PC-3 (cell line): ENCODE measurements around the gene FBXO5. TPM values are rescaled to one million over a fixed set of nuclear protein-coding genes. Genes with fewer than 3 reads are reported as not detected.
A peak's percentile ranks its signal among the peaks of the same experiment; 100 is the strongest.

ENCODE experiments used
- ATAC-seq: fragments of 200-7000 bp; cut with Tn5 transposase; 2 replicates; pipeline ENCODE4 v1.9.1; 2020; ENCODE audit warnings: mild to moderate bottlenecking, moderate library complexity
- BruUV-seq: library from RNA; stranded (reverse); fragments of 400-500 nt; replicated peaks from 2 replicates; lab custom pipeline; 2021; lab: Mats Ljungman, UMichigan
- CTCF ChIA-PET: fragments of 300-600 bp; sonication (Branson Sonifier 250); formaldehyde crosslinking; loops from one replicate; lab custom pipeline; 2022; ENCODE audit warnings: antibody characterized with exemption; lab: Charles Lee
- POLR2A ChIA-PET: fragments of 300-600 bp; sonication (Branson Sonifier 250); formaldehyde crosslinking; loops from one replicate; lab custom pipeline; 2022; ENCODE audit warnings: antibody characterized with exemption; ENCODE audit not compliant: unreplicated experiment; lab: Charles Lee
- DNase-seq: peaks from one replicate; pipeline ENCODE4 v3.0.0-alpha.2; 2015
- H2AFZ ChIP-seq: fragments of 300-600 bp; sonication (generic); 2 replicates; pipeline ENCODE4 v1.6.0; 2016; ENCODE audit warnings: antibody characterized with exemption, low read length
- H3F3A ChIP-seq: fragments of 300-600 bp; sonication (generic); one replicate; pipeline ENCODE4 v1.6.0; 2017; ENCODE audit warnings: antibody characterized with exemption, low read length, control low read depth, mild to moderate bottlenecking; ENCODE audit not compliant: unreplicated experiment
- H3K27ac ChIP-seq: fragments of 300-600 bp; sonication (generic); 2 replicates; pipeline ENCODE4 v1.5.1; 2016; ENCODE audit warnings: mild to moderate bottlenecking, low read length
- H3K27me3 ChIP-seq: fragments of 300-600 bp; sonication (generic); 2 replicates; pipeline ENCODE4 v1.6.1; 2016; ENCODE audit warnings: low read length, mixed read lengths
- H3K36me3 ChIP-seq: fragments of 300-600 bp; sonication (generic); 2 replicates; pipeline ENCODE4 v1.6.1; 2016; ENCODE audit warnings: low read depth, mixed run types, low read length, mixed read lengths
- H3K4me1 ChIP-seq: fragments of 300-600 bp; sonication (generic); 2 replicates; pipeline ENCODE4 v1.5.1; 2016; ENCODE audit warnings: low read length; ENCODE audit not compliant: insufficient read depth
- H3K4me2 ChIP-seq: fragments of 300-600 bp; sonication (generic); 2 replicates; pipeline ENCODE4 v1.6.0; 2016; ENCODE audit warnings: low read length
- H3K4me3 ChIP-seq: fragments of 300-600 bp; sonication (generic); 2 replicates; pipeline ENCODE4 v1.5.1; 2016; ENCODE audit warnings: mild to moderate bottlenecking, low read length, mixed read lengths
- H3K79me2 ChIP-seq: fragments of 300-600 bp; sonication (generic); 2 replicates; pipeline ENCODE4 v1.6.1; 2017; ENCODE audit warnings: low read length, mixed read lengths
- H3K9ac ChIP-seq: fragments of 300-600 bp; sonication (generic); 2 replicates; pipeline ENCODE4 v1.6.0; 2016; ENCODE audit warnings: mild to moderate bottlenecking, low read length
- H3K9me2 ChIP-seq: fragments of 300-600 bp; sonication (generic); replicated peaks from 2 replicates; pipeline ENCODE4 v1.6.1; 2016; ENCODE audit warnings: mixed run types, low read length, mixed read lengths
- H3K9me3 ChIP-seq: fragments of 300-600 bp; sonication (generic); 2 replicates; pipeline ENCODE4 v1.6.1; 2016; ENCODE audit warnings: low read length, mixed read lengths
- H4K20me1 ChIP-seq: fragments of 300-600 bp; sonication (generic); 2 replicates; pipeline ENCODE4 v1.6.1; 2016; ENCODE audit warnings: low read length, mixed read lengths
- EZH2 ChIP-seq: fragments of 300-600 bp; sonication (generic); IDR thresholded peaks from one replicate; pipeline ENCODE4 v1.6.1; 2017; ENCODE audit warnings: antibody characterized with exemption, mild to moderate bottlenecking, low read length; ENCODE audit not compliant: unreplicated experiment
- EZH2phosphoT487 ChIP-seq: fragments of 300-600 bp; sonication (generic); IDR thresholded peaks from 2 replicates; pipeline ENCODE4 v1.6.1; 2018; ENCODE audit warnings: mild to moderate bottlenecking, antibody characterized with exemption, low read length, borderline replicate concordance
- intact Hi-C: fragments of 100-400 bp; cut with micrococcal nuclease; formaldehyde crosslinking; loops from 2 replicates; pipeline ENCODE4 v1.9.0; 2023
- total RNA-seq: library from RNA; depleted of rRNA; stranded (reverse); fragments of >200 nt; gene quantifications from 2 replicates; pipeline ENCODE4 v1.2.3, GENCODE V29; 2014
- TF ChIP-seq, protein P1 (sequence below): fragments of 300-600 bp; sonication (generic); conservative IDR thresholded peaks from 2 replicates; pipeline ENCODE4 v1.5.1; 2017; ENCODE audit warnings: antibody characterized with exemption, low read depth, mild to moderate bottlenecking, low read length

The FBXO5 gene
- total RNA-seq, 1 experiment from 2014 or later: 16.8 TPM

DNA sequence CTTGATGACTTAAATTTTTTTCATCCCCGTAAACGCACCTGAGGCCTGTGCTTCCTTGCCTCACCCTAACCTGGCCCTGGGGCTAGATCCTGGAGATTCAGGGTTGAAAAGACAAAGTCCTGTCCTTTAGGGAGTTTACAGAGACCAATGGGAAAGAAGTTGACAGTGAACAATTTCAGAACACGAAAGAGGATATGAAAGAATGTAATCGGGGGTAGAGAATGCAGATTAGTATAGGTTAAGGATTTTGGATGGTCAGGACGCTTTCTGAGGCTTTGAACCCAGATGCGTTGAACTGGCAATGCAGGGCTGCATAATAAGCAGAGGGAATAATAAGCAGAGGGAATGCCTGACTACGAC, 1.7 kb upstream of the FBXO5 start:
- POLR2A ChIA-PET: no interaction called here

DNA sequence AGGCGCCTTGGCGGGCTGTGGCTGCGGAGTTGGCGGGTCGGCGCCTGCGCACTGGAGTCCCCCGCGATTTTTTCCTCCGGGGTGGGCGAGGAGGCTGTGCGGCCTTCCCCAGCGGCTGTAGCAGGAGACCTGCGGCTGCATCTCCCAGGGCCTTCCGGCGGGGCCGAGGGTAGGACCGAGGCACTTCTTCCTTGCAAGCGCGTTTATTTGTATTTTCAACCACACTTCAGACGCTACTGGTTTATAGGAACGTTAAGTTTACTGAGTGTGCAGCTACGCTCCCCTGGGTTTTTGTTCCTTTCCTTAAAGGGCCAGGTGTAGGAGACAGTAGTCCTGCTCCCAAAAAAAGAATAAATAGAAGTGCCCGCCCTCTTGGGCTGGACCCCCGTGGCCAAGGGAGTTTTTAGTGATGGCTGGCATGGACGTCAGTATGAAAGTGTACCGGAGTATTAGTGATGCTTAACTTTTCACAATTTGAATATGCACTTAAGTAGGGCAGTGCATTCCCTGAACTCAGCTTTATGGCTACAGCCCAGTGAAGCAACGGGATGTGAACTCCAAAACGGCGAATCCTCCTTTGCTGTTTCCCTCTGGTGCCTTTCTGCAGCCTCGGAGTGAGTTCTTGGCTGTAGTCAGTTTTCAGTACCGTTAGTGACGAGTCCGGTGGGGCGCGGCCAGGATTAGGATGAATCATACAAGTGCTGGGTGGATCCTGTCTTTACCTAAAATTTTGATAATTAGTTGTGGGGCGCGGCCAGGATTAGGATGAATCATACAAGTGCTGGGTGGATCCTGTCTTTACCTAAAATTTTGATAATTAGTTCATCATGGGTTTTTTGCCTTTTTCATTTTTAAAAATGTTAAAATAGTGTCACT, 1.0 kb upstream of the FBXO5 start:
- Histone ChIP-seq H3K9me3 (no peaks in the 10 kb centered on the region), H3K36me3 (no peaks in the 10 kb centered on the region; the same call in 1 of the 2 replicates), H3K27me3 (no peaks in the 10 kb centered on the region), H3F3A (no peaks in the 10 kb centered on the region), H3K79me2 (peaks cover 74% of the 10 kb centered on the region), H4K20me1 (peaks cover 20% of the 10 kb centered on the region), H3K9me2 (no peaks in the 10 kb centered on the region), H2AFZ (peak overlapping the region; percentile 86), H3K9ac (peak overlapping the region; percentile 100), H3K4me1 (peaks cover 25% of the 10 kb centered on the region), H3K4me2 (peak overlapping the region; percentile 94), H3K27ac (peak overlapping the region; percentile 97), H3K4me3 (peak overlapping the region; percentile 83)
- TF ChIP-seq, protein P1, sequence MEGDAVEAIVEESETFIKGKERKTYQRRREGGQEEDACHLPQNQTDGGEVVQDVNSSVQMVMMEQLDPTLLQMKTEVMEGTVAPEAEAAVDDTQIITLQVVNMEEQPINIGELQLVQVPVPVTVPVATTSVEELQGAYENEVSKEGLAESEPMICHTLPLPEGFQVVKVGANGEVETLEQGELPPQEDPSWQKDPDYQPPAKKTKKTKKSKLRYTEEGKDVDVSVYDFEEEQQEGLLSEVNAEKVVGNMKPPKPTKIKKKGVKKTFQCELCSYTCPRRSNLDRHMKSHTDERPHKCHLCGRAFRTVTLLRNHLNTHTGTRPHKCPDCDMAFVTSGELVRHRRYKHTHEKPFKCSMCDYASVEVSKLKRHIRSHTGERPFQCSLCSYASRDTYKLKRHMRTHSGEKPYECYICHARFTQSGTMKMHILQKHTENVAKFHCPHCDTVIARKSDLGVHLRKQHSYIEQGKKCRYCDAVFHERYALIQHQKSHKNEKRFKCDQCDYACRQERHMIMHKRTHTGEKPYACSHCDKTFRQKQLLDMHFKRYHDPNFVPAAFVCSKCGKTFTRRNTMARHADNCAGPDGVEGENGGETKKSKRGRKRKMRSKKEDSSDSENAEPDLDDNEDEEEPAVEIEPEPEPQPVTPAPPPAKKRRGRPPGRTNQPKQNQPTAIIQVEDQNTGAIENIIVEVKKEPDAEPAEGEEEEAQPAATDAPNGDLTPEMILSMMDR: no peak
- TF ChIP-seq EZH2phosphoT487 (no peak), EZH2 (no peak)
- peak; percentile 60 for ATAC-seq
- intact Hi-C loops: loop anchor here (2.0 kb wide), 2 partner anchors 19 to 183 kb away; partner anchors contain the start of gene MTRF1L
- peak; percentile 85 for DNase-seq
- CTCF ChIA-PET: no interaction called here
- POLR2A ChIA-PET: no interaction called here
- TSS peak; percentile 69 for BruUV-seq

More for the DNA sequence above, 1.7 kb upstream of the FBXO5 start:
- no peaks in the 10 kb centered on the region for H3K27me3 ChIP-seq
- H3K9ac ChIP-seq: peak overlapping the region; percentile 100
- H3K27ac ChIP-seq: peak overlapping the region; percentile 97
- no peaks in the 10 kb centered on the region for H3F3A ChIP-seq
- H3K4me1 ChIP-seq: peaks cover 19% of the 10 kb centered on the region
- no peak overlapping the region for H2AFZ ChIP-seq
- H3K4me2 ChIP-seq: peak overlapping the region; percentile 94
- no peaks in the 10 kb centered on the region for H3K9me2 ChIP-seq
- no peaks in the 10 kb centered on the region for H3K36me3 ChIP-seq
- DNase-seq: no peak
- peaks cover 15% of the 10 kb centered on the region for H4K20me1 ChIP-seq
- 0 out of 2 replicates have a peak, but pooled peaks have one; percentile 1 for ATAC-seq
- TF ChIP-seq, protein P1: no peak
- no peak for TF ChIP-seq EZH2
- no peak for TF ChIP-seq EZH2phosphoT487
- CTCF ChIA-PET: no interaction called here
- H3K4me3 ChIP-seq: peak overlapping the region; percentile 83
- peaks cover 67% of the 10 kb centered on the region for H3K79me2 ChIP-seq
- BruUV-seq: no TSS peak
- intact Hi-C loops: no loop called here
- H3K9me3 ChIP-seq: no peaks in the 10 kb centered on the region
